ENCODE measurements around the gene ABHD14A.
"Not testable (repeated sequence)": the region's sequence is repeated elsewhere in the genome, so short reads cannot be mapped to it uniquely, and the experiment has no call there.

ABHD14A gene

GRCh38 chr3:51974963-51975851, at the start of gene ABHD14A:
Gene ABHD14A, plus strand, starts transcription at chr3:51975064. Its CDS starts 72 bp downstream, at chr3:51975136.
- Histone ChIP-seq H3K36me3 (ENCODE audit: control insufficient read depth, insufficient read depth, low read length) (no peaks in the 10 kb centered on the region), H3K9ac (ENCODE audit: low read length) (peak within 1 kb of the TSS; percentile 40), H3K4me1 (ENCODE audit: control insufficient read depth, insufficient read depth, low read length) (peaks cover 25% of the 10 kb centered on the region), H3K9me3 (ENCODE audit: control insufficient read depth, insufficient read depth, low read depth, low read length) (no peaks in the 10 kb centered on the region), H3K27ac (ENCODE audit: low read depth, low read length) (no peak within 1 kb of the TSS), H3K4me3 (ENCODE audit: low read depth, low read length) (peak within 1 kb of the TSS; percentile 65), H3K27me3 (ENCODE audit: control insufficient read depth, insufficient read depth, low read length) (peaks cover 34% of the 10 kb centered on the region)

GRCh38 chr3:51927061-51927977, 47.5 kb upstream of the ABHD14A start:
- Histone ChIP-seq H3K36me3 (ENCODE audit: control insufficient read depth, insufficient read depth, low read length) (peaks cover 5% of the 10 kb centered on the region; the same call in 1 of the 2 replicates), H3K27ac (ENCODE audit: low read depth, low read length) (no peak overlapping the region), H3K4me1 (ENCODE audit: control insufficient read depth, insufficient read depth, low read length) (no peaks in the 10 kb centered on the region), H3K4me3 (ENCODE audit: low read depth, low read length) (no peak overlapping the region), H3K27me3 (ENCODE audit: control insufficient read depth, insufficient read depth, low read length) (no peaks in the 10 kb centered on the region), H3K9me3 (ENCODE audit: control insufficient read depth, insufficient read depth, low read depth, low read length) (no peaks in the 10 kb centered on the region), H3K9ac (ENCODE audit: low read length) (no peak overlapping the region)

- Histone ChIP-seq H3K9ac (ENCODE audit: low read length) (no peak overlapping the region), H3K4me1 (ENCODE audit: control insufficient read depth, insufficient read depth, low read length) (no peaks in the 10 kb centered on the region), H3K9me3 (ENCODE audit: control insufficient read depth, insufficient read depth, low read depth, low read length) (no peaks in the 10 kb centered on the region), H3K36me3 (ENCODE audit: control insufficient read depth, insufficient read depth, low read length) (peaks cover 16% of the 10 kb centered on the region), H3K27me3 (ENCODE audit: control insufficient read depth, insufficient read depth, low read length) (no peaks in the 10 kb centered on the region), H3K4me3 (ENCODE audit: low read depth, low read length) (no peak overlapping the region), H3K27ac (ENCODE audit: low read depth, low read length) (no peak overlapping the region)
Measured at GRCh38 chr3:51928438-51928837, 46.4 kb upstream of the ABHD14A start.

- H3K9ac ChIP-seq (ENCODE audit: low read length); H3K27ac ChIP-seq (ENCODE audit: low read depth, low read length); H3K4me3 ChIP-seq (ENCODE audit: low read depth, low read length): not testable (repeated sequence)
Measured at GRCh38 chr3:51928981-51929380, 45.9 kb upstream of the ABHD14A start.

GRCh38 chr3:51929420-51930003, 45.4 kb upstream of the ABHD14A start:
- no peaks in the 10 kb centered on the region for H3K27me3 ChIP-seq (ENCODE audit: control insufficient read depth, insufficient read depth, low read length)
- H3K4me3 ChIP-seq (ENCODE audit: low read depth, low read length), result no peak overlapping the region
- H3K27ac ChIP-seq (ENCODE audit: low read depth, low read length), result no peak overlapping the region
- H3K4me1 ChIP-seq (ENCODE audit: control insufficient read depth, insufficient read depth, low read length), result no peaks in the 10 kb centered on the region
- peaks cover 27% of the 10 kb centered on the region for H3K36me3 ChIP-seq (ENCODE audit: control insufficient read depth, insufficient read depth, low read length)
- no peaks in the 10 kb centered on the region for H3K9me3 ChIP-seq (ENCODE audit: control insufficient read depth, insufficient read depth, low read depth, low read length)
- no peak overlapping the region for H3K9ac ChIP-seq (ENCODE audit: low read length)

More at GRCh38 chr3:51928981-51929380, 45.9 kb upstream of the ABHD14A start:
- H3K27me3 ChIP-seq (ENCODE audit: control insufficient read depth, insufficient read depth, low read length); H3K4me1 ChIP-seq (ENCODE audit: control insufficient read depth, insufficient read depth, low read length); H3K9me3 ChIP-seq (ENCODE audit: control insufficient read depth, insufficient read depth, low read depth, low read length): not testable (repeated sequence)
- H3K36me3 ChIP-seq (ENCODE audit: control insufficient read depth, insufficient read depth, low read length), result peaks cover 21% of the 10 kb centered on the region

- Histone ChIP-seq H3K27ac (ENCODE audit: low read depth, low read length) (no peak overlapping the region), H3K4me3 (ENCODE audit: low read depth, low read length) (no peak overlapping the region), H3K36me3 (ENCODE audit: control insufficient read depth, insufficient read depth, low read length) (peaks cover 36% of the 10 kb centered on the region), H3K27me3 (ENCODE audit: control insufficient read depth, insufficient read depth, low read length) (no peaks in the 10 kb centered on the region), H3K9me3 (ENCODE audit: control insufficient read depth, insufficient read depth, low read depth, low read length) (no peaks in the 10 kb centered on the region), H3K9ac (ENCODE audit: low read length) (no peak overlapping the region), H3K4me1 (ENCODE audit: control insufficient read depth, insufficient read depth, low read length) (no peaks in the 10 kb centered on the region)
Measured at GRCh38 chr3:51930439-51930838, 44.4 kb upstream of the ABHD14A start.

GRCh38 chr3:51931756-51932155, 43.1 kb upstream of the ABHD14A start:
- Histone ChIP-seq H3K27ac (ENCODE audit: low read depth, low read length) (no peak overlapping the region), H3K4me3 (ENCODE audit: low read depth, low read length) (no peak overlapping the region), H3K9ac (ENCODE audit: low read length) (no peak overlapping the region), H3K36me3 (ENCODE audit: control insufficient read depth, insufficient read depth, low read length) (peaks cover 49% of the 10 kb centered on the region), H3K27me3 (ENCODE audit: control insufficient read depth, insufficient read depth, low read length) (no peaks in the 10 kb centered on the region), H3K9me3 (ENCODE audit: control insufficient read depth, insufficient read depth, low read depth, low read length) (no peaks in the 10 kb centered on the region), H3K4me1 (ENCODE audit: control insufficient read depth, insufficient read depth, low read length) (no peaks in the 10 kb centered on the region)

- Histone ChIP-seq H3K27me3 (ENCODE audit: control insufficient read depth, insufficient read depth, low read length) (no peaks in the 10 kb centered on the region), H3K36me3 (ENCODE audit: control insufficient read depth, insufficient read depth, low read length) (peaks cover 58% of the 10 kb centered on the region), H3K27ac (ENCODE audit: low read depth, low read length) (no peak overlapping the region), H3K4me1 (ENCODE audit: control insufficient read depth, insufficient read depth, low read length) (no peaks in the 10 kb centered on the region), H3K4me3 (ENCODE audit: low read depth, low read length) (no peak overlapping the region), H3K9ac (ENCODE audit: low read length) (no peak overlapping the region), H3K9me3 (ENCODE audit: control insufficient read depth, insufficient read depth, low read depth, low read length) (no peaks in the 10 kb centered on the region)
Measured at GRCh38 chr3:51932471-51933370, 42.1 kb upstream of the ABHD14A start.

GRCh38 chr3:51933471-51934138, 41.3 kb upstream of the ABHD14A start:
- Histone ChIP-seq H3K27me3 (ENCODE audit: control insufficient read depth, insufficient read depth, low read length) (no peaks in the 10 kb centered on the region), H3K4me3 (ENCODE audit: low read depth, low read length) (no peak overlapping the region), H3K4me1 (ENCODE audit: control insufficient read depth, insufficient read depth, low read length) (no peaks in the 10 kb centered on the region), H3K36me3 (ENCODE audit: control insufficient read depth, insufficient read depth, low read length) (peaks cover 67% of the 10 kb centered on the region), H3K9ac (ENCODE audit: low read length) (no peak overlapping the region), H3K27ac (ENCODE audit: low read depth, low read length) (no peak overlapping the region), H3K9me3 (ENCODE audit: control insufficient read depth, insufficient read depth, low read depth, low read length) (no peaks in the 10 kb centered on the region)

Measured in HUES6 (cell line).